Skeletal muscle cell (primary cell): ENCODE measurements around the gene ABCA4.
"Not testable (repeated sequence)": the region's sequence is repeated elsewhere in the genome, so short reads cannot be mapped to it uniquely, and the experiment has no call there.

Experiments
- DNase-seq: peaks from one replicate; pipeline ENCODE4 v3.0.0-alpha.2; 2010; ENCODE audit warnings: low read depth
- H3K4me3 ChIP-seq: 2 replicates; pipeline ENCODE4 v1.5.1; 2011; ENCODE audit warnings: low read depth, mild to moderate bottlenecking, control low read depth, low read length, moderate library complexity

The ABCA4 gene

GRCh38 chr1:94120991-94121390 is at the start of gene ABCA4:
Gene ABCA4 (minus strand): TSS chr1:94121148. CDS start chr1:94121045, 103 bp downstream.
- DNase-seq = no peak
- no peak within 1 kb of the TSS for H3K4me3 ChIP-seq

- H3K4me3 ChIP-seq = no peak overlapping the region
- DNase-seq = no peak
Observed at GRCh38 chr1:94169126-94169525, 48.2 kb upstream of the ABCA4 start.

- no peak overlapping the region for H3K4me3 ChIP-seq
Observed at GRCh38 chr1:94165843-94166242, 44.9 kb upstream of the ABCA4 start.

GRCh38 chr1:94164885-94165284 is 43.9 kb upstream of the ABCA4 start:
- H3K4me3 ChIP-seq, DNase-seq: not testable (repeated sequence)

More at GRCh38 chr1:94165843-94166242, 44.9 kb upstream of the ABCA4 start:
- DNase-seq = no peak

- not testable (repeated sequence) for H3K4me3 ChIP-seq, DNase-seq
Observed at GRCh38 chr1:94164121-94164520, 43.2 kb upstream of the ABCA4 start.

GRCh38 chr1:94163249-94163648 is 42.3 kb upstream of the ABCA4 start:
- not testable (repeated sequence) for DNase-seq, H3K4me3 ChIP-seq

- DNase-seq = peak; percentile 54
- H3K4me3 ChIP-seq = no peak overlapping the region
Observed at GRCh38 chr1:94160811-94161210, 39.9 kb upstream of the ABCA4 start.

GRCh38 chr1:94156096-94156625 is 35.2 kb upstream of the ABCA4 start:
- H3K4me3 ChIP-seq = no peak overlapping the region
- DNase-seq = no peak

- no peak overlapping the region for H3K4me3 ChIP-seq
- DNase-seq = peak; percentile 28
Observed at GRCh38 chr1:94154989-94155388, 34.0 kb upstream of the ABCA4 start.

- no peak for DNase-seq
- no peak overlapping the region for H3K4me3 ChIP-seq
Observed at GRCh38 chr1:94153133-94153532, 32.2 kb upstream of the ABCA4 start.

GRCh38 chr1:94149166-94149565 is 28.2 kb upstream of the ABCA4 start:
- H3K4me3 ChIP-seq, DNase-seq: not testable (repeated sequence)

GRCh38 chr1:94146273-94146672 is 25.3 kb upstream of the ABCA4 start:
- H3K4me3 ChIP-seq = no peak overlapping the region
- no peak for DNase-seq

GRCh38 chr1:94144836-94145235 is 23.9 kb upstream of the ABCA4 start:
- no peak overlapping the region for H3K4me3 ChIP-seq
- no peak for DNase-seq

GRCh38 chr1:94143809-94144176 is 22.8 kb upstream of the ABCA4 start:
- no peak for DNase-seq
- H3K4me3 ChIP-seq = no peak overlapping the region

- no peak overlapping the region for H3K4me3 ChIP-seq
- DNase-seq = no peak
Observed at GRCh38 chr1:94143173-94143808, 22.3 kb upstream of the ABCA4 start.

GRCh38 chr1:94142583-94142982 is 21.6 kb upstream of the ABCA4 start:
- no peak for DNase-seq
- no peak overlapping the region for H3K4me3 ChIP-seq

GRCh38 chr1:94142022-94142421 is 21.1 kb upstream of the ABCA4 start:
- no peak overlapping the region for H3K4me3 ChIP-seq
- peak; percentile 36 for DNase-seq

GRCh38 chr1:94132111-94132510 is 11.2 kb upstream of the ABCA4 start:
- DNase-seq = no peak
- no peak overlapping the region for H3K4me3 ChIP-seq

GRCh38 chr1:94130851-94131595 is 10.1 kb upstream of the ABCA4 start:
- DNase-seq = peak; percentile 34
- H3K4me3 ChIP-seq = no peak overlapping the region

GRCh38 chr1:94126651-94127050 is 5.7 kb upstream of the ABCA4 start:
- DNase-seq = no peak
- no peak overlapping the region for H3K4me3 ChIP-seq
